SK-N-SH treated with all-trans-retinoic acid at 6 μM for 48 hours (cell line): ENCODE measurements around the gene ZNF488.

Experiments
- ATAC-seq: fragments of 200-7000 bp; cut with Tn5 transposase; 3 replicates; pipeline ENCODE4 v1.9.1; 2020; ENCODE audit warnings: mild to moderate bottlenecking, moderate library complexity
- BACH2 ChIP-seq: fragments of 250-450 bp; sonication (Bioruptor Pico); IDR thresholded peaks from 2 replicates; pipeline ENCODE4 v1.9.0; 2021; ENCODE audit warnings: mild to moderate bottlenecking, borderline replicate concordance
- CREB5 ChIP-seq: fragments of 250-450 bp; sonication (Bioruptor Pico); IDR thresholded peaks from 2 replicates; pipeline ENCODE4 v1.5.1; 2020; ENCODE audit warnings: low read depth, mild to moderate bottlenecking, moderate library complexity
- CSDC2 ChIP-seq: fragments of 250-450 bp; sonication (Bioruptor Pico); IDR thresholded peaks from 2 replicates; pipeline ENCODE4 v1.5.0; 2020; ENCODE audit warnings: mild to moderate bottlenecking, moderate library complexity
- CSRNP3 ChIP-seq: fragments of 250-450 bp; sonication (Bioruptor Pico); IDR thresholded peaks from 2 replicates; pipeline ENCODE4 v1.5.1; 2021; ENCODE audit warnings: mild to moderate bottlenecking, moderate library complexity
- GLIS3 ChIP-seq: fragments of 250-450 bp; sonication (Bioruptor Pico); IDR thresholded peaks from 2 replicates; pipeline ENCODE4 v1.5.0; 2020; ENCODE audit warnings: mild to moderate bottlenecking, moderate library complexity
- OSR1 ChIP-seq: fragments of 250-450 bp; sonication (Bioruptor Pico); IDR thresholded peaks from 2 replicates; pipeline ENCODE4 v1.8.0; 2022; ENCODE audit warnings: moderate library complexity, mild to moderate bottlenecking, inconsistent platforms
- PATZ1 ChIP-seq: fragments of 250-450 bp; sonication (Bioruptor Pico); IDR thresholded peaks from 2 replicates; pipeline ENCODE4 v1.8.0; 2020; ENCODE audit warnings: mild to moderate bottlenecking, moderate library complexity, borderline replicate concordance
- POU6F1 ChIP-seq: fragments of 250-450 bp; sonication (Bioruptor Pico); IDR thresholded peaks from 2 replicates; pipeline ENCODE4 v1.8.0; 2021; ENCODE audit warnings: low read depth, mild to moderate bottlenecking, moderate library complexity, borderline replicate concordance
- RARB ChIP-seq: fragments of 250-450 bp; sonication (Bioruptor Pico); IDR thresholded peaks from 2 replicates; pipeline ENCODE4 v1.8.0; 2021; ENCODE audit warnings: mild to moderate bottlenecking, moderate library complexity
- SNAI2 ChIP-seq: fragments of 250-450 bp; sonication (Bioruptor Pico); IDR thresholded peaks from 2 replicates; pipeline ENCODE4 v1.5.0; 2020; ENCODE audit warnings: mild to moderate bottlenecking, moderate library complexity
- TSHZ2 ChIP-seq: fragments of 250-450 bp; sonication (Bioruptor Pico); IDR thresholded peaks from 2 replicates; pipeline ENCODE4 v1.5.0; 2020; ENCODE audit warnings: mild to moderate bottlenecking, moderate library complexity
- ZC3H10 ChIP-seq: fragments of 250-450 bp; sonication (Bioruptor Pico); IDR thresholded peaks from 2 replicates; pipeline ENCODE4 v1.5.1; 2021; ENCODE audit warnings: mild to moderate bottlenecking, moderate library complexity
- ZFP30 ChIP-seq: fragments of 450-650 bp; formaldehyde crosslinking; IDR thresholded peaks from 2 replicates; pipeline ENCODE4 v1.5.0; 2022; ENCODE audit warnings: mild to moderate bottlenecking, moderate library complexity
- ZNF565 ChIP-seq: fragments of 450-650 bp; formaldehyde crosslinking; conservative IDR thresholded peaks from 2 replicates; pipeline ENCODE4 v1.5.0; 2020; ENCODE audit warnings: low read depth, mild to moderate bottlenecking, moderate library complexity
- ZNF8 ChIP-seq: fragments of 450-650 bp; formaldehyde crosslinking; IDR thresholded peaks from 2 replicates; pipeline ENCODE4 v1.5.0; 2020; ENCODE audit warnings: mild to moderate bottlenecking, moderate library complexity

The ZNF488 gene

GRCh38 chr10:47408606-47409005 is 24.5 kb upstream of the ZNF488 start:
- no peak for ATAC-seq
- TF ChIP-seq CSRNP3: no peak

- no peak for TF ChIP-seq OSR1 (CRISPR knock-in tag)
- no peak for TF ChIP-seq SNAI2
- no peak for TF ChIP-seq RARB
- no peak for TF ChIP-seq ZNF8 (CRISPR knock-in tag)
- no peak for TF ChIP-seq CSDC2
- no peak for TF ChIP-seq ZNF565 (CRISPR knock-in tag)
- no peak for TF ChIP-seq POU6F1 (CRISPR knock-in tag)
- no peak for TF ChIP-seq CSRNP3
- TF ChIP-seq PATZ1 (CRISPR knock-in tag): no peak
- TF ChIP-seq ZFP30 (CRISPR knock-in tag): no peak
- no peak for TF ChIP-seq CREB5
- no peak for TF ChIP-seq ZC3H10 (CRISPR knock-in tag)
- no peak for TF ChIP-seq BACH2 (CRISPR knock-in tag)
- no peak for TF ChIP-seq TSHZ2 (CRISPR knock-in tag)
Measured at GRCh38 chr10:47406870-47407691, 23.0 kb upstream of the ZNF488 start.

GRCh38 chr10:47406548-47406869 is 22.4 kb upstream of the ZNF488 start:
- no peak for TF ChIP-seq GLIS3 (CRISPR knock-in tag)
- TF ChIP-seq CREB5: no peak
- TF ChIP-seq POU6F1 (CRISPR knock-in tag): no peak

More at GRCh38 chr10:47406870-47407691, 23.0 kb upstream of the ZNF488 start:
- ATAC-seq: peak; percentile 54

More at GRCh38 chr10:47406548-47406869, 22.4 kb upstream of the ZNF488 start:
- ATAC-seq: no peak
